SK-N-MC (cell line): ENCODE measurements around the gene ADAD2.

Source experiments
- EZH2 ChIP-seq: fragments of 200-600 bp; sonication (generic); IDR thresholded peaks from one replicate; pipeline ENCODE4 v1.6.1; 2017; ENCODE audit warnings: antibody characterized with exemption
- POLR2AphosphoS5 ChIP-seq: IDR thresholded peaks from 2 replicates; pipeline ENCODE4 v1.6.1; 2012; ENCODE audit warnings: mild to moderate bottlenecking, low read depth, low read length, borderline replicate concordance

DNA sequence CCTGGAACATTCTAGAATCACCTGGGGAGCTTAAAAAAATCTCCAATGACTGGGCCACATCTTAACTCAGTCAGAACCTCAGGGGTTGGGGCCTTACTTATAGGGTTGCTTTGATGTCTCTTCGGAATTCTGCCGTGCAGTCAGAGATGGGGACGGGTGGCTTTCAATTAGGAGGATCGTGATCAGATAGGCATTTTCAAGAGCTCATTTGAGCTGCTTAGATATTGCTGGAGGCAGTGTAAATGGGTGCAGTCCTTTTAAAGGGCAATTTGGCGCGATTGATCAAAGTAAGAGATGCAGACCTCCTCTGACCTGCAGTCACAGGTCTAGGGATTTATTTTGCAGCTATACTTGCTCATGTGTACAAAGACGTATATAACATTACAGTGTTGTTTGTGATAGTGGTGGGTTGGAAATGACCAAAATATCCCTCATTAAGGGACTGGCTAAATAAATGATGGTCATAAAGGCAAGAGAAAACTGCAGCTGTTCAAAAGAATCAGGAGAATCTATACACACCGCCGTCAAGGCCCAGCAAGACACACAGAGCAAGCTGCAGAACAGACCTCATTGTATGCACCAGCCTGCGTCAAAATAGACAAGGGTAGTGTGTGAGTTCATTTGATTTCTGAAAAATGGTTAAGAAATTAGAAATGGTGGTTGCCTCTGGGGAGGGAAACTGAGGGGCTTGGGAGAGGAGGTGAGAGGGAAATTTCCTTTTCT, 55.2 kb downstream of the ADAD2 start:
- no peak for TF ChIP-seq EZH2
- TF ChIP-seq POLR2AphosphoS5 = no peak
